ENCODE data around the gene CD82. TPM values are rescaled to one million over a fixed set of nuclear protein-coding genes. Genes with fewer than 3 reads are reported as not detected.

The CD82 gene
- total RNA-seq, 3 donors from 2014 or later, result 12.0 to 40.4 (median 38.0) TPM

- no peaks in the 10 kb centered on the region for H3K9me3 ChIP-seq
- no peaks in the 10 kb centered on the region for H3K27me3 ChIP-seq
- intact Hi-C loops (cut with DNase I; ENCODE audit: low total_unique reads), result no loop called here
- H3K27ac ChIP-seq, result peak overlapping the region; percentile 88 to 90
- no peaks in the 10 kb centered on the region for H3K36me3 ChIP-seq
- DNase-seq (ENCODE audit: low spot score in 2 of 2), result no peak
- TF ChIP-seq POLR2AphosphoS5 (IDR thresholded peaks at IDR 0.05) (no peak), POLR2A (IDR thresholded peaks at IDR 0.05) (no peak)
- TF ChIP-seq, protein P1, sequence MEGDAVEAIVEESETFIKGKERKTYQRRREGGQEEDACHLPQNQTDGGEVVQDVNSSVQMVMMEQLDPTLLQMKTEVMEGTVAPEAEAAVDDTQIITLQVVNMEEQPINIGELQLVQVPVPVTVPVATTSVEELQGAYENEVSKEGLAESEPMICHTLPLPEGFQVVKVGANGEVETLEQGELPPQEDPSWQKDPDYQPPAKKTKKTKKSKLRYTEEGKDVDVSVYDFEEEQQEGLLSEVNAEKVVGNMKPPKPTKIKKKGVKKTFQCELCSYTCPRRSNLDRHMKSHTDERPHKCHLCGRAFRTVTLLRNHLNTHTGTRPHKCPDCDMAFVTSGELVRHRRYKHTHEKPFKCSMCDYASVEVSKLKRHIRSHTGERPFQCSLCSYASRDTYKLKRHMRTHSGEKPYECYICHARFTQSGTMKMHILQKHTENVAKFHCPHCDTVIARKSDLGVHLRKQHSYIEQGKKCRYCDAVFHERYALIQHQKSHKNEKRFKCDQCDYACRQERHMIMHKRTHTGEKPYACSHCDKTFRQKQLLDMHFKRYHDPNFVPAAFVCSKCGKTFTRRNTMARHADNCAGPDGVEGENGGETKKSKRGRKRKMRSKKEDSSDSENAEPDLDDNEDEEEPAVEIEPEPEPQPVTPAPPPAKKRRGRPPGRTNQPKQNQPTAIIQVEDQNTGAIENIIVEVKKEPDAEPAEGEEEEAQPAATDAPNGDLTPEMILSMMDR (IDR thresholded peaks at IDR 0.05), result no peak
- H3K4me1 ChIP-seq, result peaks cover 12 to 36% of the 10 kb centered on the region in 2 donors
- no peak overlapping the region for H3K4me3 ChIP-seq
Measured at GRCh38 chr11:44573333-44573732, 7.9 kb downstream of the CD82 start.

- intact Hi-C loops (cut with DNase I; ENCODE audit: low total_unique reads), result no loop called here
- H3K36me3 ChIP-seq, result no peaks in the 10 kb centered on the region
- H3K4me3 ChIP-seq, result no peak overlapping the region
- H3K27ac ChIP-seq, result peak overlapping the region; percentile 88 to 90
- H3K9me3 ChIP-seq, result no peaks in the 10 kb centered on the region
- peaks cover 12 to 33% of the 10 kb centered on the region in 2 donors for H3K4me1 ChIP-seq
- peak in 1 of 3 donors; percentile 60 for TF ChIP-seq POLR2AphosphoS5 (IDR thresholded peaks at IDR 0.05)
- no peak for TF ChIP-seq POLR2A (IDR thresholded peaks at IDR 0.05)
- TF ChIP-seq, protein P1 (IDR thresholded peaks at IDR 0.05), result no peak
- DNase-seq (ENCODE audit: low spot score in 2 of 2), result peak in 1 of 2 donors; percentile 72
- no peaks in the 10 kb centered on the region for H3K27me3 ChIP-seq
Measured at GRCh38 chr11:44574610-44575287, 9.3 kb downstream of the CD82 start.

DNA sequence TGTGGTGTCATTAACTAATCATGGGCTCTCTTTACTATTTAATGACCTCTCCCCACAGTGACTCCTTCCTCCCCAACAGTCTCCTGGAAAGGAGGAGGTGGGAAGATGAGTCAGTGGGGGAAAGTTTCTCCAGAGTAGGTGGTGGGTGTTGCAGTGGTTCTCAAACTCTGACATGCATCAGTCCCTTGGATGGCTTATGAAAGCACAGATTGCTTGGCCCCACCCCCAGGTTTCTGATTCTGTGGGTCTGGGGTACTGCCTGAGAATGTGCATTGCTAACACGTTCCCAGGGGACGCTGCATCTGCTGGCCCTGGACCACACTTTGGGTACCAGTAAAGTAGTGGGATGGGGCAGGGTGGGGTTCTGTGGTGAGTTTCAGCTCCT is 9.8 kb downstream of the CD82 start:
- Histone ChIP-seq H3K9me3 (no peaks in the 10 kb centered on the region), H3K4me1 (peaks cover 12 to 36% of the 10 kb centered on the region in 2 donors), H3K27ac (peak overlapping the region; percentile 88 to 90), H3K27me3 (no peaks in the 10 kb centered on the region), H3K4me3 (no peak overlapping the region), H3K36me3 (no peaks in the 10 kb centered on the region)
- DNase-seq (ENCODE audit: low spot score in 2 of 2), result no peak
- intact Hi-C loops (cut with DNase I; ENCODE audit: low total_unique reads), result no loop called here
- no peak for TF ChIP-seq POLR2A (IDR thresholded peaks at IDR 0.05)

DNA sequence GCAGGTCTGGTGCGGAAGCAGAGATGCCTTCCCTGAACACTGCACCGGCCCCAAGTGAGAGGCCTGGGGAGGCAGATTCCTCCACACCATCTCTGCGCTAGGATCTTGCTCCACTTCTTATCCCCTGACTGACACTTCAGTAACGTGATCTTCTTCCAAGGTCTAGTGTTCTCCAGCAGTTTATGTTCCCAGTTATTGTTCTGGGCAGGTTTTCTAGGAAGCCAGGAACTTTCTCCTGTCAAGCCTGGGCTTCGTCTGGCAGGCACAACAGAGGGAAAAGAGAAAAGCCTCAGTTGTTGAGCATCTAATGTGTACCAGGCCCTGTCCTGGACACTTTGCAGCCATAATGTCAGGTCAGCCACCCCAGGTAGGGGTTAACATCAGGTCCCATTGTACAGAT is 10.5 kb downstream of the CD82 start:
- Histone ChIP-seq H3K27me3 (no peaks in the 10 kb centered on the region), H3K4me3 (no peak overlapping the region), H3K9me3 (no peaks in the 10 kb centered on the region), H3K4me1 (peaks cover 12 to 36% of the 10 kb centered on the region in 2 donors), H3K27ac (peak overlapping the region; percentile 88 to 90), H3K36me3 (no peaks in the 10 kb centered on the region)
- DNase-seq (ENCODE audit: low spot score in 2 of 2), result no peak
- TF ChIP-seq POLR2A (IDR thresholded peaks at IDR 0.05), result no peak
- TF ChIP-seq, protein P1 (IDR thresholded peaks at IDR 0.05), result no peak
- no peak for TF ChIP-seq POLR2AphosphoS5 (IDR thresholded peaks at IDR 0.05)
- intact Hi-C loops (cut with DNase I; ENCODE audit: low total_unique reads), result no loop called here

GRCh38 chr11:44576656-44577055 is 11.2 kb downstream of the CD82 start:
- H3K27me3 ChIP-seq, result no peaks in the 10 kb centered on the region
- H3K9me3 ChIP-seq, result no peaks in the 10 kb centered on the region
- DNase-seq (ENCODE audit: low spot score in 2 of 2), result no peak
- no peak overlapping the region for H3K4me3 ChIP-seq
- H3K4me1 ChIP-seq, result peaks cover 12 to 36% of the 10 kb centered on the region in 2 donors
- TF ChIP-seq POLR2AphosphoS5 (IDR thresholded peaks at IDR 0.05), result no peak
- TF ChIP-seq, protein P1 (IDR thresholded peaks at IDR 0.05), result no peak
- intact Hi-C loops (cut with DNase I; ENCODE audit: low total_unique reads), result no loop called here
- H3K27ac ChIP-seq, result peak overlapping the region; percentile 88 to 90
- no peaks in the 10 kb centered on the region for H3K36me3 ChIP-seq

All from breast epithelium (tissue), 4 donors.